HepG2 (cell line): Measurements from ENCODE around the gene PRDX4.

ENCODE experiments used
- ARID3A ChIP-seq: IDR thresholded peaks from 2 replicates; pipeline ENCODE4 v1.6.1; 2012; ENCODE audit warnings: low read depth, low read length, improper control_type of control experiment
- ELF4 ChIP-seq: sonication (generic); formaldehyde crosslinking; IDR thresholded peaks from 2 replicates; pipeline ENCODE4 v1.5.0; 2020; ENCODE audit warnings: missing genetic modification reagents, mild to moderate bottlenecking, moderate library complexity, borderline replicate concordance
- FOXM1 ChIP-seq: sonication (generic); formaldehyde crosslinking; IDR thresholded peaks from 2 replicates; pipeline ENCODE4 v1.5.0; 2020; ENCODE audit warnings: missing genetic modification reagents
- PBX2 ChIP-seq: IDR thresholded peaks from 2 replicates; pipeline ENCODE4 v1.6.1; 2016; ENCODE audit warnings: control low read depth
- PHF8 ChIP-seq: sonication (generic); formaldehyde crosslinking; IDR thresholded peaks from 2 replicates; pipeline ENCODE4 v1.5.0; 2020; ENCODE audit warnings: missing genetic modification reagents
- SIN3A ChIP-seq: IDR thresholded peaks from 2 replicates; pipeline ENCODE4 v1.6.1; 2011; ENCODE audit warnings: low read depth, mild to moderate bottlenecking, control low read depth, low read length, borderline replicate concordance
- SP1 ChIP-seq, 2 experiments: fragments of 450-650 bp in 1 of 2; sonication (generic) in 1 of 2; formaldehyde crosslinking in 1 of 2; IDR thresholded peaks; 2 replicates each; pipeline versions ENCODE4 v1.4.0 to v1.6.1; 2016 to 2020; ENCODE audit warnings: missing genetic modification reagents in 1 of 2
- ZNF773 ChIP-seq: sonication (generic); formaldehyde crosslinking; IDR thresholded peaks from 2 replicates; pipeline ENCODE4 v1.4.0; 2020; ENCODE audit warnings: missing genetic modification reagents, borderline replicate concordance
- TF ChIP-seq, protein P1 (sequence below): sonication (generic); formaldehyde crosslinking; IDR thresholded peaks from 2 replicates; pipeline ENCODE4 v1.8.0; 2022; ENCODE audit warnings: missing genetic modification reagents, low read depth, mild to moderate bottlenecking, borderline replicate concordance
- TF ChIP-seq, protein P2 (sequence below): sonication (generic); formaldehyde crosslinking; IDR thresholded peaks from 2 replicates; pipeline ENCODE4 v1.4.0; 2020; ENCODE audit warnings: missing genetic modification reagents, borderline replicate concordance

DNA sequence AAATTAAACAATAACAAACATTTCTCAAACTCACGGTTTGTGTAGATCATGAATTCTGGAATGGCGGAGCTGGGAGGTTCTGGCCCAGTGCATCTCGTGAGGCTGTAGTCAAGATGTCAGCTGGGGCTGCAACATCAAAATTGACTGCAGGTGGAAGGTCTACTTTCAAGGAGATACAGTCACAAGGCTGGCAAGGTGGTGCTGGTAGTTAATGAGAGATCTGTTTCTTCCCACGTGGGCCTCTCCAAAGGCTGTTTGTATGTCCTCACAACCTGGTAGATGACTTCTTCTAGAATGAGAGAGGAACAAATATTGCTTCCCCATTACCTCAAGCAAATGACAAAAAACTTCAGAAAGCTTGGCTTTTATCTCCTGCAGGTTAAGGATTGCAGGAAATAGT lies 8.0 kb upstream of the PRDX4 start:
- TF ChIP-seq PHF8 (no peak), SIN3A (no peak), FOXM1 (CRISPR knock-in tag) (no peak), PBX2 (CRISPR knock-in tag) (no peak), ZNF773 (CRISPR knock-in tag) (no peak), ARID3A (no peak), ELF4 (CRISPR knock-in tag) (no peak), SP1 (IDR thresholded peaks at IDR 0.05) (no peak), SP1 (CRISPR knock-in tag; IDR thresholded peaks at IDR 0.05) (no peak)
- TF ChIP-seq, protein P1, sequence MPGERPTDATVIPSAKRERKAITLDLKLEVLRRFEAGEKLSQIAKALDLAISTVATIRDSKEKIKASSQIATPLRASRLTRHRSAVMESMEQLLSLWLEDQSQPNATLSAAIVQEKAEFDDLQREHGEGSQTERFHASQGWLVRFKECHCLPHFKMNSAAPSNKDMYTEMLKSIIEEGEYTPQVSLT (CRISPR knock-in tag), result no peak
- TF ChIP-seq, protein P2, sequence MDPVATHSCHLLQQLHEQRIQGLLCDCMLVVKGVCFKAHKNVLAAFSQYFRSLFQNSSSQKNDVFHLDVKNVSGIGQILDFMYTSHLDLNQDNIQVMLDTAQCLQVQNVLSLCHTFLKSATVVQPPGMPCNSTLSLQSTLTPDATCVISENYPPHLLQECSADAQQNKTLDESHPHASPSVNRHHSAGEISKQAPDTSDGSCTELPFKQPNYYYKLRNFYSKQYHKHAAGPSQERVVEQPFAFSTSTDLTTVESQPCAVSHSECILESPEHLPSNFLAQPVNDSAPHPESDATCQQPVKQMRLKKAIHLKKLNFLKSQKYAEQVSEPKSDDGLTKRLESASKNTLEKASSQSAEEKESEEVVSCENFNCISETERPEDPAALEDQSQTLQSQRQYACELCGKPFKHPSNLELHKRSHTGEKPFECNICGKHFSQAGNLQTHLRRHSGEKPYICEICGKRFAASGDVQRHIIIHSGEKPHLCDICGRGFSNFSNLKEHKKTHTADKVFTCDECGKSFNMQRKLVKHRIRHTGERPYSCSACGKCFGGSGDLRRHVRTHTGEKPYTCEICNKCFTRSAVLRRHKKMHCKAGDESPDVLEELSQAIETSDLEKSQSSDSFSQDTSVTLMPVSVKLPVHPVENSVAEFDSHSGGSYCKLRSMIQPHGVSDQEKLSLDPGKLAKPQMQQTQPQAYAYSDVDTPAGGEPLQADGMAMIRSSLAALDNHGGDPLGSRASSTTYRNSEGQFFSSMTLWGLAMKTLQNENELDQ (CRISPR knock-in tag), result no peak
